ENCODE measurements around the gene CFAP20DC.
"Not testable (repeated sequence)": the region's sequence is repeated elsewhere in the genome, so short reads cannot be mapped to it uniquely, and the experiment has no call there.

CFAP20DC gene

DNA sequence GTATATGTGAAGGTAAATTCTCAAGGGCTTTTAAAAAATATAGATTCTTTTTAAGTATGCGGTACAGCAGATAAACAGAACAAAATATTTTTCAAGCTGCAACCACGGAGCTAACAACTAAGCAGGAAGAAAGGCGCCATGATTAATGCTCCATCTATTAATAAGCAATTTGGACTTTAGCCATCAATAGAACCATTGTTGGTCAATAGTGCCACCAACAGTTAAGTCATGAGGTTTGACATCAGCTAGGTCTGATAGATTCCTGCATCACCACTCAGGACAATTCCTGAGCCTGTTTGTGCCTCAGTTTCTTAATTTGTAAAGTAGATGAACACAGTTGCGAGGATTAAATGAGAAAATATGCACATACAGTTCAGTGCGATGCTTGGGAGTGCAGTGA, 318.2 kb downstream of the CFAP20DC start:
- DNase-seq (ENCODE audit: low read depth): no peak

DNA sequence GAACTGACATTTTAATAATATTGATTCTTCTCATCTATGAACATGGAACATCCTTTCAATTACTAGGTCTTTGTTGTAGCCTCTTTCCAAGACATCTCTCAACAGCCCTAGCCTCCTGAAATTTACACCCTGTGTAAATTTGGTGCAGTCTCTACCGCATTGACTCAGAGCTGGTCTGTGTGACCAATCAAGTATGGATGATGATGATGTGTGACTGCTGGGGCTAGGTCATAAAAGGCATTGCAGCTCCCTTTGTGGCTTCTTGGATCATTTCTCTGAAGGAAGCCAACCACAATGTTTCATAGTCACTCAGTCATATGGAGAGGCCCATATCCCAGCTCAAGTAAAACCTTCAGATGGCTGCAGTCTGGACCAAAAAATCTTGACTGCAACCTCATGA, 321.1 kb downstream of the CFAP20DC start:
- DNase-seq (ENCODE audit: low read depth): no peak

GRCh38 chr3:58725326-58725853, 324.4 kb downstream of the CFAP20DC start:
- DNase-seq (ENCODE audit: low read depth): no peak

DNA sequence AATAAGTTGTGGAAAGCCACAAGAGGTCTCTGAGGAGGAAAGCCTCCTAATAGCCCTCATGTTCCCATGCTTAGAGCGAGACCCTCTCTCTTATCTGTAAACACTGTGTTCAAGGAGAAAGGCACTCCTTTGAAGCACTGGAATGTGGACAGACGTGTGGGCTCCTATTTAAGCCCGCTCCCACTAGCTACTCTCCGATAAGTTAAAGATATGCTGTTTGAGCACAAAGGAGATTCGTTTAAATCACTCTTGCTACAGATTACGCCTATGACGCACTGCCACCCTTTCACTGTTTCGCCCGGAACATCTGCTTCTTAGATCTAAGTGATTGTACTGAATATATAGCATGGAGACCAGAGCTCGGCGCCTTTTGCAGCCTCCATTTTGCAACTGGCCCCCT, 325.5 kb downstream of the CFAP20DC start:
- no peak for DNase-seq (ENCODE audit: low read depth)

DNA sequence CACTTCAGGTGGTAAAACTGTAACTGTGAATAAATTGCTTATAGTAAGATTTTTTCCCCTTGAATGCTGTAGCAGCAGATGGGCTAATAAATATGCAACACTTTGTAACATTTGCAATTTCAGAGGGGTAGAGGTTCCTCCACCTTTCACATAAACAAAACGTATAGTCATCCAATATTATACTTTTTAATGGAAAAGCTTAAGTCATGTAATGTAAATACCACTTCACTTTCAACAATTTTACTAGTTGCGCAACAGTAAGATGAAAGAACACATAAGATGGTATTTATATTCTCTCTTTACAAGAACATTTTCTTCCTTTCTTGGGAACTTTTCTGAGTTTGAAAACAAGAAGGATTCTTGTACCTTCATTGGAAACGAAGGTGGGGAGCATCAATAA, 326.7 kb downstream of the CFAP20DC start:
- peak; percentile 1 for DNase-seq (ENCODE audit: low read depth)

- no peak for DNase-seq (ENCODE audit: low read depth)
Measured at GRCh38 chr3:58722561-58722960, 327.3 kb downstream of the CFAP20DC start.

DNA sequence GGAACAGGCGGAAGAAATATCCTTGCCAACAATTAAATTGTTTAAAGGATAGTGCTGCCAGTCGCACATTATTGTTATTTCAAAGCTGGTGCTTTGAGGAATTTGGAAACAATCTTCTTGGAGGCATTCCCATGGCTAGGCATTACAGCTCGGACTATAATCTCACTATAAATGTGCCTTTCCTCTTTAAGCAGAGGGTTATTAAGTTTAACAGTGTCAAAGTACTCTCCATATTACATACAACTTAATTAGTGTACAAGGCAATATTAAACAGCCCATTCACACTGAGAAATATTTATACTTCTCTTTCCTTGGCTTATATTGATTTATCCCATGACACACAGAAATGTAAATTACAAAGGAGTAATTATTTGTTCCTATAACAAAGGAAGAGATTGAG, 329.3 kb downstream of the CFAP20DC start:
- no peak for DNase-seq (ENCODE audit: low read depth)

DNA sequence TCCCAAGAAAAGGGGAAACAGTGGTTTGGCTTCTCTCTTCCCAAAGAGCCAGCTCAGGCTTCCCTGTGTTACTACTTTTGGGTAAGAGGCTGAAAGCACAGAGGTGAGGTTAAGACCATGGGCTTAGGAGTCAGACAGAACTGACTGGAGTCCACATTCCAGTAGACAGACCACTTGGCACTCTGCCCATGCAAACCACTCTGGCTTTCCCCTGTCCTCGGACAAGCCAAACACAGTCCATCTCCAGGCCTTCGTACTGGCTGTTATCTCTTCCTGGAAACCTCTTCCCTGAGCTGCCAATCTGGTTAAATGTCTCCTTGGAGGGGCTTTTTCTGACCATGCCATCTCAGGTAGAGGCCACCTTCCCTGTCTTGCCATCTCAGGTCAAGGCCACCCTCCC, 330.1 kb downstream of the CFAP20DC start:
- no peak for DNase-seq (ENCODE audit: low read depth)

- no peak for DNase-seq (ENCODE audit: low read depth)
Measured at GRCh38 chr3:58713715-58714401, 336.0 kb downstream of the CFAP20DC start.

- DNase-seq (ENCODE audit: low read depth): no peak
Measured at GRCh38 chr3:58711871-58712270, 338.0 kb downstream of the CFAP20DC start.

GRCh38 chr3:58708983-58709382, 340.8 kb downstream of the CFAP20DC start:
- DNase-seq (ENCODE audit: low read depth): not testable (repeated sequence)

DNA sequence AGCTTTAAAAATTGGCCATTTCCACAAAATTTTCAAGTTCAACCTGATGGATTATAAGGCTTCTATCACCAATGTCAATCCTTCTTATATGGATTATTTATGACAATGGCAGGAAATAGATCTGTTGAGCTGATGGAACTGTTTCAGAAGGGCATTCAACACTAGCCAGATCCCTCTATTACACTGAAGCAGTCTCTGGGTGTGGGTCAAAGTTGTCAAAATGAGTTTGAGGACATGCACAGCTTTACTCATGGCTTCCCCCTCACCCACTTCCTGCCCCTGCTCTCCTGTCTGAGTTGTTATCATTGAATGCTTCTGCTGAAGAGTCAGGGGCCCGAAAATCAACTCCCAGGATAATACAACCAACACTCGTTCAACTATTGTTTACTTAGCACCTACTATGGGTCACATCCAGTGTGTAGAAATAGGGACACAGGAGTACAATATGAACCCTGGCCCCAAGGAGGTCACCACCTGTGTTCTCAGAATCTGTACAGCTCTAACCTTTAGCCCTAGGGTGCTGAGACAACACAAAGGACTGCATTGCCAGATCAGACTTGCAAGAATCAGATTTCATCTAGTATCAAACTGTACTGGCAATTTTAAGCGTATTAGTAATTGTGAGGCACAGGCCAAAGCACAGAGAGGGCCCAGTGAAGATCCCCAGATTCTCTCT, 341.6 kb downstream of the CFAP20DC start:
- no peak for DNase-seq (ENCODE audit: low read depth)

DNA sequence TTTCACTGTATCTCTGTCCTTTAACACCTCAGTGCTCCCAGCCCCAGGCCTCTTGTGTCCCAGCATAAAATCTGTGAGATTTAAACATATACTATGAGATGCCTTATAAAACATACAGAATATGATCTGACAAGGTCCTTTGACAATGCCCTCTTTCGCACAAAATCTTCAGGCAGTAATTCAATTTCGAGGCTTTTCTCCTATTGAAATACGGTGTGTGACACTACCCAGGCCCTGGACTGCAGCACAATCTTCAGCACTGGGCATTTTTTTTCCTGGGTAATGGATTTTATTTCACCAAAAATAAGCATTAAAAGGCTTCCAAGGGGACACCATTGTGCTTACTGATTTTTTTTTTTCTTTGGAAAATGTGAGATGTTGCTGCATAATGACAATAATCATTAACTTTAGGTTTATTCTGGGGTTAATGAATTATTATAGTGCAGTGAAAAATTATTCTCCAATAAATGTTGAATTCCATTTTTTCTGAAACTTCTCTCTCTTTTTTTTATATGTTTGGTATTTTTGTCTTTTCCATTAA, 342.4 kb downstream of the CFAP20DC start:
- DNase-seq (ENCODE audit: low read depth): no peak

DNA sequence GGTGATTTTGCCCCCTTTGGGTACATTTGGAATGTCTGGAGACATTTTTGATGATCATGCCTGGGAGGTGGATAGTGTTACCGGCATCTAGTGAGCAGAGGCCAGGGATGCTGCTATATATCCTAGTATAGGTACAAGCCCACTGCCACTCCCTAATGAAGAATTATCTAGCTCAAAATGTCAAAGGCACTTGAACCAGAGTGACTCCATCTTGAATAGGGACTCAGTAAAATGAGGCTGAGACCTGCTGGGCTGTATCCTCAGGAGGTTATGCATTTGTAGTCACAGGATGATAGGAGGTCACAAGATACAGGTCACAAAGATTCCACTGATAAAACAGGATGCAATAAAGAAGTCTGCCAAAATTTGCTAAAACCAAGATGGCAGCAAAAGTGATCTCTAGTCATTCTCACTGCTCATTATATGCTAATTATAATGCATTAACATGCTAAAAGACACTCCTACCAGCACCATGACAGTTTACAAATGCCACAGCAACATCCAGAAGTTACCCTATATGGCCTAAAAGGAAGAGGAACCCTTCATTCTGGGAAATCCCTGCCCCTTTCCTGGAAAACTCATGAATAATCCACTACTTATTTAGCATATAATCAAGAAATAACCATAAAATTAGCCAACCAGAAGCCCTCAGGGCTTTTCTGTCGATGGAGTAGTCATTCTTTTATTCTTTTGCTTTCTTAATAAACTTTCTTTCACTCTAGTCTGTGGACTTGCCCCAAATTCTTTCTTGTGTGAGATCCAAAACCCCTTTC, 343.2 kb downstream of the CFAP20DC start:
- DNase-seq (ENCODE audit: low read depth): no peak

- no peak for DNase-seq (ENCODE audit: low read depth)
Measured at GRCh38 chr3:58704745-58705144, 345.1 kb downstream of the CFAP20DC start.

DNA sequence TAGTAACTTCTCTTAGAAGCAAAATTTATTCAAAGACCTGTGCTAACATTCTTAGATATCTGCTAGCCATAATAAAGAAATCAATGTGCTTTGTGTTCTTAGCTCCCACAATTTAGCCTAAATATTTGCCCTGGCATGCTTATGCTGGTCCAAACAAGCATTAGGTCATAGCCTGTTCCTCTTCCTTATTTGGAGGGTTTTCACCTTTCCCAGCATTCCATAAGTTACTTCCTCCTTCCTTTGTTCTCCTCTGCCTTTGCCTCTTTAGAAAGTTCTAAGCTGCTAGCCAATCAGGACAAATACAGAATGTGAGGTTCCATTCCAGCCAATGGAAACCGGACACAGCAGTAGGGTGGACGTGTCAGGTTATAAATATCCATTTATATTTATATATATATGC, 345.5 kb downstream of the CFAP20DC start:
- DNase-seq (ENCODE audit: low read depth): not testable (repeated sequence)

GRCh38 chr3:58698246-58698645, 351.6 kb downstream of the CFAP20DC start:
- no peak for DNase-seq (ENCODE audit: low read depth)

DNA sequence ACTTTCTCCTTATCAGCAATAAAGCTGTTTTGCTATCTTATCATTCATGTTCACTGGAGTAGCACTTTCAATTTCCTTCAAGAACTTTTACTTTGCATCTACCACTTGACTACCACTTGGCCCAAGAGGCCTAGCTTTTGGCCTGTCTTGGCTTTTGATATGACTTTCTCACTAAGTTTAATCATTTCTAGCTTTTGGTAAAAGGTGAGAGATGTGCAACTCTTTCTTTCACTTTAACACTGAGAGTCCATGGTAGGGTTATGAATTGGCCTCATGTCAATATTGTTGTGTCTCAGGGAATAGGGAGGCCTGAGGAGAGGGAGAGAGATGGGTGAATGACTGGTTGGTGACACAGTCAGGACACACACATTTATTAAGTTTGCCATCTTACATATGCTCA, 352.3 kb downstream of the CFAP20DC start:
- no peak for DNase-seq (ENCODE audit: low read depth)

- not testable (repeated sequence) for DNase-seq (ENCODE audit: low read depth)
Measured at GRCh38 chr3:58696813-58697212, 353.0 kb downstream of the CFAP20DC start.

DNA sequence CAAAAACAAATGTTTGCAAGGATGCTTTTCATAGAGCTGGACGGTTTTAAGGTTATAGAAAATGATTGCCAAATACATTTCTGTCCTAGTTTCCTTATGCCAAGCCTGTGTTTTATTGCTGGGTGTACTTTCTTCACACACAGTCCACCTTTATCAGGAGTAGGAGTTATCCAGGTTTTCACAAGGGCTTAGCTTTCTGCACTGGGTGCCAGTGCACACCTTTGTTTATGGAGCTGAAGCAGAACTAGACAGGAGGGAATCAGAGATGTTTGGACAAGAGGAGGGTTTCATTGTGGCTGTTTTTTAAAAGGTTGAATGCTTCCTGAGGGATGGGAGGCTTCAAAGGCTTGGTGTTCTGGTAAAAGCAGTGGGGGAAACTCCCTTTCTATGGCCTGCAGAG, 353.7 kb downstream of the CFAP20DC start:
- no peak for DNase-seq (ENCODE audit: low read depth)

- not testable (repeated sequence) for DNase-seq (ENCODE audit: low read depth)
Measured at GRCh38 chr3:58695284-58695683, 354.5 kb downstream of the CFAP20DC start.
